Peyer's patch (tissue), 4 donors: ENCODE measurements around the gene DNMT3B.

Source experiments
- CTCF ChIP-seq, 6 experiments: fragments of 450-650 bp in 4 of 6; fragments of 200-600 bp in 2 of 6; sonication (generic) in 1 of 6; IDR thresholded peaks; one replicate each; pipeline ENCODE4 v1.5.1; 2017 to 2019; ENCODE audit warnings: antibody characterized with exemption in 6 of 6, mild to moderate bottlenecking in 3 of 6, moderate library complexity in 1 of 6
- POLR2A ChIP-seq, 2 donors: fragments of 450-650 bp; IDR thresholded peaks; one replicate each; pipeline ENCODE4 v1.5.1; 2017; ENCODE audit warnings: antibody characterized with exemption in 2 of 2, mild to moderate bottlenecking in 2 of 2, moderate library complexity in 2 of 2

- no peak for TF ChIP-seq CTCF (IDR thresholded peaks at IDR 0.05)
- TF ChIP-seq POLR2A (IDR thresholded peaks at IDR 0.05): no peak
Observed at GRCh38 chr20:32841174-32841573, 79.0 kb downstream of the DNMT3B start.
